Ovary (tissue), 9 donors: ENCODE data around the gene SHANK2. TPM values are rescaled to one million over a fixed set of nuclear protein-coding genes. Genes with fewer than 3 reads are reported as not detected.

Experiments used
- DNase-seq, 5 donors: peaks; one replicate each; pipeline ENCODE4 v3.0.0-alpha.2; 2019 to 2020
- H3K27ac ChIP-seq, 2 donors: fragments of 200-600 bp; one replicate each; pipeline versions ENCODE4 v1.5.1 to v1.8.0; 2019 to 2022
- H3K27me3 ChIP-seq: fragments of 200-600 bp; one replicate; pipeline ENCODE4 v1.8.0; 2022
- H3K36me3 ChIP-seq: fragments of 200-600 bp; sonication (generic); one replicate; pipeline ENCODE4 v1.5.1; 2019
- H3K4me1 ChIP-seq: one replicate; pipeline ENCODE4 v1.8.1; 2013; ENCODE audit warnings: mild to moderate bottlenecking, moderate library complexity; ENCODE audit not compliant: insufficient read depth
- H3K4me3 ChIP-seq: fragments of 200-600 bp; sonication (generic); one replicate; pipeline ENCODE4 v1.5.1; 2017
- H3K9me3 ChIP-seq, 2 donors: fragments of 200-600 bp in 1 of 2; sonication (generic) in 1 of 2; one replicate each; pipeline versions ENCODE4 v1.5.1 to v1.8.1; 2013 to 2019; ENCODE audit warnings: mild to moderate bottlenecking in 1 of 2, moderate library complexity in 1 of 2
- EP300 ChIP-seq: sonication (generic); formaldehyde crosslinking; IDR thresholded peaks from one replicate; pipeline ENCODE4 v1.6.1; 2017; ENCODE audit warnings: antibody characterized with exemption
- POLR2A ChIP-seq: fragments of 450-650 bp; IDR thresholded peaks from one replicate; pipeline ENCODE4 v1.6.1; 2017; ENCODE audit warnings: antibody characterized with exemption, mild to moderate bottlenecking, moderate library complexity
- WGBS, 3 donors: extraction: QIAGEN DNeasy Blood & Tissue Kit in 1 of 3; methylation state at CpG; one replicate each; pipeline versions ENCODE4 v1.1.5 to v1.1.7; 2013 to 2017; 5-methylcytosine and 5-hydroxymethylcytosine counted together
- intact Hi-C, 4 donors: fragments of 100-400 bp; cut with DNase I; formaldehyde crosslinking; loops; one replicate each; pipeline versions ENCODE4 v1.11.0 to v1.15.1; 2022 to 2023
- polyA plus RNA-seq, 2 donors: library from polyadenylated mRNA; stranded (reverse); fragments of 200-250 nt in 1 of 2; fragments of 350-450 nt in 1 of 2; fragmentation: Illumina TruSeq in 1 of 2; extraction: RNeasy Lipid Tissue Mini Kit (QIAGEN cat#74804) in 1 of 2; gene quantifications; one replicate each; pipeline ENCODE4 v1.2.3, GENCODE V29; 2013 to 2014
- total RNA-seq, 7 donors: library from RNA; depleted of rRNA in 2 of 7; stranded (reverse); fragments of >200 nt in 2 of 7; fragmentation: NEBNext Ultra II Directional in 3 of 7; extraction: Animal tissue kit (Norgen Biotek cat#: 25700) in 3 of 7; gene quantifications; one replicate each; pipeline versions ENCODE4 v1.1.0 to v1.2.4, GENCODE V29; 2016 to 2023
- TF ChIP-seq, protein P1 (sequence below), 3 donors: fragments of 450-650 bp in 2 of 3; fragments of 200-600 bp in 1 of 3; IDR thresholded peaks; one replicate each; pipeline versions ENCODE4 v1.5.1 to v1.8.0; 2016 to 2022; ENCODE audit warnings: antibody characterized with exemption in 3 of 3, mild to moderate bottlenecking in 1 of 3
- donor health status: DM: no; HTN: no; CAD: no; lungs with moderate emphysema.
- donor health status: DM: no; HTN: no; CAD: no.
- donor health status: Bipolar disorder and iron deficiency.
- donor health status: DM: yes; HTN: yes; CAD: no.
- donor health status: DM: no; HTN: no; CAD: no.
- donor health status: DM: yes; HTN: yes; CAD: no.

Gene SHANK2
- total and polyA plus RNA-seq, 9 donors, result 0.05 to 40.4 (median 2.3) TPM; not detected in 1

DNA sequence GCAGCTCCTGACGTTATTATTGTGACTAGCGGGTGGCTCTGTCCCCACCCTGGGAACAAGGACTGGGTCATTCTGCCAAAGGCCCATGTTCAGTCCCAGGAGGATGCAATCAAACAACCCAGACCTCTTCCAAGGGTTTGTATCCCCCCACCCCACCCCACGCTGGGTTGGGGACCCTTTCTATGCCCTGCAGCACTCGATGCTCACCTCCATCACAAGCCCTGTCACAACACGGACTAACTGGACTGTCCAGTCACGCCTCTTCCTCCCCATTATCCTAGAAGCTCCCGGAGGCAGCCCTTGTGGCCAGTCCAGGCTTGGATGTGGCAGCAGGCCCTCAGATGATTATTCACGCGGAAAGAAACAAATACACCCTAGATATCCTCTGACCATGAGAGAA lies 3.7 kb downstream of the SHANK2 start:
- intact Hi-C loops, result no loop called here
- Histone ChIP-seq H3K27ac (no peak overlapping the region), H3K4me1 (no peaks in the 10 kb centered on the region), H3K4me3 (no peak overlapping the region), H3K27me3 (no peaks in the 10 kb centered on the region), H3K36me3 (no peaks in the 10 kb centered on the region), H3K9me3 (no peaks in the 10 kb centered on the region)
- DNase-seq, result no peak
- TF ChIP-seq EP300 (no peak), POLR2A (no peak)
- TF ChIP-seq, protein P1, sequence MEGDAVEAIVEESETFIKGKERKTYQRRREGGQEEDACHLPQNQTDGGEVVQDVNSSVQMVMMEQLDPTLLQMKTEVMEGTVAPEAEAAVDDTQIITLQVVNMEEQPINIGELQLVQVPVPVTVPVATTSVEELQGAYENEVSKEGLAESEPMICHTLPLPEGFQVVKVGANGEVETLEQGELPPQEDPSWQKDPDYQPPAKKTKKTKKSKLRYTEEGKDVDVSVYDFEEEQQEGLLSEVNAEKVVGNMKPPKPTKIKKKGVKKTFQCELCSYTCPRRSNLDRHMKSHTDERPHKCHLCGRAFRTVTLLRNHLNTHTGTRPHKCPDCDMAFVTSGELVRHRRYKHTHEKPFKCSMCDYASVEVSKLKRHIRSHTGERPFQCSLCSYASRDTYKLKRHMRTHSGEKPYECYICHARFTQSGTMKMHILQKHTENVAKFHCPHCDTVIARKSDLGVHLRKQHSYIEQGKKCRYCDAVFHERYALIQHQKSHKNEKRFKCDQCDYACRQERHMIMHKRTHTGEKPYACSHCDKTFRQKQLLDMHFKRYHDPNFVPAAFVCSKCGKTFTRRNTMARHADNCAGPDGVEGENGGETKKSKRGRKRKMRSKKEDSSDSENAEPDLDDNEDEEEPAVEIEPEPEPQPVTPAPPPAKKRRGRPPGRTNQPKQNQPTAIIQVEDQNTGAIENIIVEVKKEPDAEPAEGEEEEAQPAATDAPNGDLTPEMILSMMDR (IDR thresholded peaks at IDR 0.05), result no peak
- WGBS, 3 donors, result 83 to 88% (median 85%) methylated on average over 9 of the region's 9 CpGs

DNA sequence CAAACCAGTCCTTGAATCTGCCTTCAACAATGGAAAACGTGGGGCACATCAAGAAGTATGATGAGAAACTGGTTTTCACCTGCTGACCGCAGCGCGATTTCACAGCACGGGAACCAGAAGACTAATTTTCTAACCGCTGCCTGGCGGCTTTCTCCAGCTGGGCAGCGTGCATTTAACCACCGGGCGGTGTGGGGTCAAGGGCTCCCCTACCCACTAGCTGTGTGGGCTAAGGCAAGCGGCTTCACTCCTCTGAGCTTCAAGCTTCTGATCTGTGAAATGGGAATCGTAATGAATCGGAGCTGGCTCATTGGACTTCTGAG lies 4.2 kb downstream of the SHANK2 start:
- TF ChIP-seq POLR2A (no peak), EP300 (no peak)
- TF ChIP-seq, protein P1 (IDR thresholded peaks at IDR 0.05), result no peak
- DNase-seq, result no peak
- Histone ChIP-seq H3K27ac (no peak overlapping the region), H3K4me1 (no peaks in the 10 kb centered on the region), H3K36me3 (no peaks in the 10 kb centered on the region), H3K9me3 (no peaks in the 10 kb centered on the region), H3K27me3 (no peaks in the 10 kb centered on the region), H3K4me3 (no peak overlapping the region)
- WGBS, 3 donors, result 88 to 94% (median 88%) methylated on average over 13 of the region's 13 CpGs
- intact Hi-C loops, result no loop called here

DNA sequence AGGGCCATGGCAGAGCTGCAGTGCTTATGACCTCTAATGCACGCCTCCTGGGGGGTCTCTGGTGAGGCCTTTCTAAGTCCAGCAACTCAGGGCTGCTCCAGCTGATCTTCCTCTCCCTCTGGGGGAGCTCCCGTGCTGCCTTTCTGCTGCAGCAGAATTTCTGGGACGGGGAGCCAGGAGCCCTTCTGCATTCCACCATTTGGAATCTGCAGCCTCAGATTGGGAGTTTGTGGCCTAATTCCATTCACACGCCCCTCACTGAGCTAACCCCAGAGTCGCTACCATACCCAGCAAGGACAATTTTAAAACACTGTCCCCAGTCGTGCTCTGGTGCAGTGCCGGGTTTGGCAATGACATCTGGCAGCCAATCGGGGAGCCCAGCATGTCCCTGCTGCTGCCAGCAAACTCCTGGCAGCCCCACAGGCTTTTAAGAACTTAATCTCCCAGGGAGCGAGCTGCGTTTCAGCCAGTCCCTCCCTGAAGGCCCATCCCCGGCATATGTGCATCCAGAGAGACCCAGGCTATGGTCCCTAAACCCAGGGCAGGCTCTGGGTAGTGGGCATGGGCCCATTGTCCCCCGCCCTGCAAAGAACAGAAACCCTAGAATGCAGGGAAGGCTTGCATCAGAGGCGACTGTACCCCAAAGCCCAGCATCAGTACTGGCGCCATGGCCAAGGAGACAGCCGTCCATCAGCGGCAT lies 4.7 kb downstream of the SHANK2 start:
- intact Hi-C loops, result no loop called here
- H3K4me3 ChIP-seq, result no peak overlapping the region
- no peaks in the 10 kb centered on the region for H3K36me3 ChIP-seq
- TF ChIP-seq POLR2A (no peak), EP300 (no peak)
- TF ChIP-seq, protein P1 (IDR thresholded peaks at IDR 0.05), result no peak
- DNase-seq, result no peak
- H3K9me3 ChIP-seq, result no peaks in the 10 kb centered on the region
- H3K4me1 ChIP-seq, result no peaks in the 10 kb centered on the region
- 50 to 57% (median 53%) methylated on average over 16 of the region's 16 CpGs for WGBS, 3 donors
- H3K27ac ChIP-seq, result no peak overlapping the region
- H3K27me3 ChIP-seq, result no peaks in the 10 kb centered on the region

DNA sequence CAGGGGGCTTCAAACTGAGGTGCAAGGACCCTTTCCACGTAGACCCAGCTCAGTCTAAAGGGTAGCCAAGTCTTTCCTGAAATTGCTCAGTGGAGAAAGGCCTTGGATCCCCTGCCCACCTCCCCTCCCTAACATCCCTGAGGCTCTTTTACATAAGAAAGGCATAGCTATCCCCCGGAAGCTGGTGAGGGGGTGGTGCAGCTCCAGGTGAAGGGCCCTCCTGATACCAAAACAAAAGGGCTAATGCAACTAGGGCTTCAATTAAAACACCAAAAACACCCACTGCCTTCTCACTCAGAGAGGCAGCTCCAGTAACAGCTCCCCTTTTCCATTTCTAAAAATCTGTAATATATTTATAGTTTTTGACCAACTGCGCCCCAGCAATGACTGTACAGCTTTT lies 5.8 kb downstream of the SHANK2 start:
- no peak overlapping the region for H3K4me3 ChIP-seq
- no peaks in the 10 kb centered on the region for H3K36me3 ChIP-seq
- no peak for TF ChIP-seq EP300
- TF ChIP-seq, protein P1 (IDR thresholded peaks at IDR 0.05), result no peak
- no peak for TF ChIP-seq POLR2A
- H3K27ac ChIP-seq, result no peak overlapping the region
- H3K4me1 ChIP-seq, result no peaks in the 10 kb centered on the region
- no peaks in the 10 kb centered on the region for H3K9me3 ChIP-seq
- no peak for DNase-seq
- no peaks in the 10 kb centered on the region for H3K27me3 ChIP-seq
- intact Hi-C loops, result no loop called here
- 54 to 75% (median 62%) methylated on average over 3 of the region's 3 CpGs for WGBS, 3 donors
